ENCODE measurements around the gene NDFIP1.
A peak's percentile ranks its signal among the peaks of the same experiment; 100 is the strongest.

NDFIP1 gene

GRCh38 chr5:142166754-142167153, 58.2 kb downstream of the NDFIP1 start:
- H3K4me3 ChIP-seq (replicated peaks; ENCODE audit: low read depth, low read length) = no peak overlapping the region
- DNase-seq (ENCODE audit: extremely low read depth, low read depth) = no peak
- no peak for TF ChIP-seq CTCF (IDR thresholded peaks at IDR 0.05; ENCODE audit: low read depth, low read length, missing control alignments)

- H3K4me3 ChIP-seq (replicated peaks; ENCODE audit: low read depth, low read length) = no peak overlapping the region
- DNase-seq (ENCODE audit: extremely low read depth, low read depth) = no peak
- peak; percentile 21 for TF ChIP-seq CTCF (IDR thresholded peaks at IDR 0.05; ENCODE audit: low read depth, low read length, missing control alignments)
These were observed 58.9 kb downstream of the NDFIP1 start for GRCh38 chr5:142167458-142167857.

- no peak overlapping the region for H3K4me3 ChIP-seq (replicated peaks; ENCODE audit: low read depth, low read length)
- TF ChIP-seq CTCF (IDR thresholded peaks at IDR 0.05; ENCODE audit: low read depth, low read length, missing control alignments) = no peak
- no peak for DNase-seq (ENCODE audit: extremely low read depth, low read depth)
These were observed 59.8 kb downstream of the NDFIP1 start for GRCh38 chr5:142168365-142168764.

- no peak overlapping the region for H3K4me3 ChIP-seq (replicated peaks; ENCODE audit: low read depth, low read length)
- no peak for TF ChIP-seq CTCF (IDR thresholded peaks at IDR 0.05; ENCODE audit: low read depth, low read length, missing control alignments)
- DNase-seq (ENCODE audit: extremely low read depth, low read depth) = no peak
These were observed 61.8 kb downstream of the NDFIP1 start for GRCh38 chr5:142170254-142170953.

GRCh38 chr5:142171270-142171669, 62.7 kb downstream of the NDFIP1 start:
- H3K4me3 ChIP-seq (replicated peaks; ENCODE audit: low read depth, low read length) = no peak overlapping the region
- DNase-seq (ENCODE audit: extremely low read depth, low read depth) = no peak
- TF ChIP-seq CTCF (IDR thresholded peaks at IDR 0.05; ENCODE audit: low read depth, low read length, missing control alignments) = peak; percentile 23

- no peak for DNase-seq (ENCODE audit: extremely low read depth, low read depth)
- no peak overlapping the region for H3K4me3 ChIP-seq (replicated peaks; ENCODE audit: low read depth, low read length)
- TF ChIP-seq CTCF (IDR thresholded peaks at IDR 0.05; ENCODE audit: low read depth, low read length, missing control alignments) = no peak
These were observed 66.5 kb downstream of the NDFIP1 start for GRCh38 chr5:142175039-142175438.
